Erythroblast (primary cell): ENCODE results near the gene TLR4.

Source experiments
- GATA1 ChIP-seq: IDR thresholded peaks from 2 replicates; pipeline ENCODE4 v1.6.1; 2011; ENCODE audit warnings: low read depth, mild to moderate bottlenecking, control low read depth, low read length, moderate library complexity
- POLR2A ChIP-seq: IDR thresholded peaks from 2 replicates; pipeline ENCODE4 v1.6.1; 2011; ENCODE audit warnings: mild to moderate bottlenecking, low read length

GRCh38 chr9:117672369-117672768 lies 31.8 kb upstream of the TLR4 start:
- TF ChIP-seq POLR2A (no peak), GATA1 (no peak)
